Measurements from ENCODE around the gene ZRANB1.

- no peak for TF ChIP-seq EZH2 (IDR thresholded peaks at IDR 0.05; ENCODE audit: borderline replicate concordance, control insufficient read depth, low read depth, low read length)
- no peak for TF ChIP-seq CTCF (IDR thresholded peaks at IDR 0.05 in 2 of 3, conservative IDR thresholded peaks at IDR 0.05 in 1 of 3; ENCODE audit: control insufficient read depth in 2 of 3, extremely low read depth in 1 of 3, insufficient read depth in 1 of 3, low read depth in 3 of 3, low read length in 3 of 3)
- no peak for TF ChIP-seq KAT2A (conservative IDR thresholded peaks at IDR 0.05; ENCODE audit: control insufficient read depth, low read depth, low read length)
- no peak for TF ChIP-seq MYB (IDR thresholded peaks at IDR 0.05; ENCODE audit: borderline replicate concordance, low read depth, low read length)
- TF ChIP-seq TCF7 (IDR thresholded peaks at IDR 0.05; ENCODE audit: borderline replicate concordance): no peak
Measured at GRCh38 chr10:125033146-125033924, 91.4 kb downstream of the ZRANB1 start.
